ENCODE data around the gene PRKCH. TPM values are rescaled to one million over a fixed set of nuclear protein-coding genes. Genes with fewer than 3 reads are reported as not detected.

PRKCH gene
- total RNA-seq, 1 experiment from 2014 or later = 5.2 TPM

- peak overlapping the region; percentile 53 to 92 (median 88); a peak in 3 of 7 replicates for H3K27ac Mint-ChIP-seq
Observed at GRCh38 chr14:61439779-61440418, 118.5 kb downstream of the PRKCH start.

More at GRCh38 chr14:61439779-61440418, 118.5 kb downstream of the PRKCH start:
- TF ChIP-seq, protein P1, sequence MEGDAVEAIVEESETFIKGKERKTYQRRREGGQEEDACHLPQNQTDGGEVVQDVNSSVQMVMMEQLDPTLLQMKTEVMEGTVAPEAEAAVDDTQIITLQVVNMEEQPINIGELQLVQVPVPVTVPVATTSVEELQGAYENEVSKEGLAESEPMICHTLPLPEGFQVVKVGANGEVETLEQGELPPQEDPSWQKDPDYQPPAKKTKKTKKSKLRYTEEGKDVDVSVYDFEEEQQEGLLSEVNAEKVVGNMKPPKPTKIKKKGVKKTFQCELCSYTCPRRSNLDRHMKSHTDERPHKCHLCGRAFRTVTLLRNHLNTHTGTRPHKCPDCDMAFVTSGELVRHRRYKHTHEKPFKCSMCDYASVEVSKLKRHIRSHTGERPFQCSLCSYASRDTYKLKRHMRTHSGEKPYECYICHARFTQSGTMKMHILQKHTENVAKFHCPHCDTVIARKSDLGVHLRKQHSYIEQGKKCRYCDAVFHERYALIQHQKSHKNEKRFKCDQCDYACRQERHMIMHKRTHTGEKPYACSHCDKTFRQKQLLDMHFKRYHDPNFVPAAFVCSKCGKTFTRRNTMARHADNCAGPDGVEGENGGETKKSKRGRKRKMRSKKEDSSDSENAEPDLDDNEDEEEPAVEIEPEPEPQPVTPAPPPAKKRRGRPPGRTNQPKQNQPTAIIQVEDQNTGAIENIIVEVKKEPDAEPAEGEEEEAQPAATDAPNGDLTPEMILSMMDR (conservative IDR thresholded peaks at IDR 0.05) = no peak
- H3K56ac ChIP-seq (ENCODE audit: insufficient read length, low read depth, low read length) = no peak overlapping the region
- no peak overlapping the region for H4K5ac ChIP-seq (ENCODE audit: insufficient read length, low read depth, low read length)
- no peak for DNase-seq
- Mint-ChIP-seq H3K4me1 (peaks cover 21 to 23% of the 10 kb centered on the region in 2 experiments), H3K36me3 (ENCODE audit: insufficient read depth in 1 of 3, low read depth in 3 of 3) (no peaks in the 10 kb centered on the region), H3K27me3 (ENCODE audit: low read depth) (no peaks in the 10 kb centered on the region), H3K9me3 (no peaks in the 10 kb centered on the region), H3K4me3 (no peak overlapping the region; a peak in 1 of 5 replicates)
- H3K9me3 ChIP-seq (ENCODE audit: control insufficient read depth, low read depth, low read length) = no peaks in the 10 kb centered on the region
- no peak overlapping the region for H2BK15ac ChIP-seq (ENCODE audit: low read depth, low read length)
- no peak overlapping the region for H3K14ac ChIP-seq (ENCODE audit: insufficient read depth, low read length)
- H2BK5ac ChIP-seq (ENCODE audit: insufficient read length, low read length) = no peak overlapping the region
- WGBS (ENCODE audit: extremely low coverage, insufficient read length, low lambda C conversion rate) = no CpG with 5 or more reads among the region's 4 CpGs
- H4K91ac ChIP-seq (ENCODE audit: insufficient read length, low read depth, low read length) = no peak overlapping the region
- H3K27ac ChIP-seq (ENCODE audit: insufficient read length, low read depth, low read length) = no peak overlapping the region
- no peak overlapping the region for H2BK12ac ChIP-seq (ENCODE audit: insufficient read length, low read depth, low read length)
- no peak overlapping the region for H3T11ph ChIP-seq (ENCODE audit: low read length)
- no peaks in the 10 kb centered on the region; the same call in 1 of the 2 replicates for H3K79me2 ChIP-seq (ENCODE audit: insufficient read depth, low read length)
- no peak overlapping the region for H2AFZ ChIP-seq (ENCODE audit: low read length)
- H3K18ac ChIP-seq (ENCODE audit: insufficient read length, low read depth, low read length) = no peak overlapping the region
- H3K4me1 ChIP-seq (ENCODE audit: insufficient read depth, low read length) = peaks cover 10% of the 10 kb centered on the region; the same call in 1 of the 2 replicates
- H3K23ac ChIP-seq (ENCODE audit: insufficient read length, low read depth, low read length) = no peak overlapping the region
- H3K79me1 ChIP-seq (ENCODE audit: insufficient read depth, low read depth, low read length, poor library complexity, severe bottlenecking) = no peaks in the 10 kb centered on the region
- no peak overlapping the region for H3K4me2 ChIP-seq (ENCODE audit: insufficient read depth, insufficient read length, low read length)
- H2BK120ac ChIP-seq (ENCODE audit: low read depth, low read length, poor library complexity, severe bottlenecking) = no peak overlapping the region
- H4K8ac ChIP-seq (replicated peaks; ENCODE audit: insufficient read length, low read depth, low read length) = no peak overlapping the region
- no peak overlapping the region for H2BK20ac ChIP-seq (ENCODE audit: low read depth, low read length, poor library complexity, severe bottlenecking)
- no peaks in the 10 kb centered on the region for H3K27me3 ChIP-seq (ENCODE audit: insufficient read depth, low read length)
- H3K9ac ChIP-seq (ENCODE audit: extremely low read depth, insufficient read length, low read length) = no peak overlapping the region
- no peaks in the 10 kb centered on the region for H4K20me1 ChIP-seq (ENCODE audit: control insufficient read depth, insufficient read depth, insufficient read length)
- H3K23me2 ChIP-seq (ENCODE audit: insufficient read length, low read depth, low read length, poor library complexity, severe bottlenecking) = no peaks in the 10 kb centered on the region
- no peak overlapping the region for H3K4ac ChIP-seq (ENCODE audit: low read depth, low read length)
- H2AK5ac ChIP-seq (ENCODE audit: insufficient read length, low read length) = no peak overlapping the region
